WTC11 (cell line): ENCODE measurements around the gene PHKB. TPM values are rescaled to one million over a fixed set of nuclear protein-coding genes. Genes with fewer than 3 reads are reported as not detected.
A peak's percentile ranks its signal among the peaks of the same experiment; 100 is the strongest.

ENCODE experiments used
- ATAC-seq: fragments of 200-7000 bp; cut with Tn5 transposase; 2 replicates; pipeline ENCODE4 v1.10.0; 2021; ENCODE audit warnings: mild to moderate bottlenecking, moderate library complexity
- CTCF ChIA-PET: fragments of 300-600 bp; sonication (Branson Sonifier 250); formaldehyde crosslinking; loops from one replicate; lab custom pipeline; 2021; ENCODE audit warnings: antibody characterized with exemption; lab: Charles Lee
- POLR2A ChIA-PET: fragments of 350-600 bp; sonication (Branson Sonifier 250); formaldehyde crosslinking; loops from one replicate; lab custom pipeline; 2021; ENCODE audit warnings: antibody characterized with exemption; lab: Charles Lee
- DNase-seq: peaks from one replicate; pipeline ENCODE4 v3.0.0; 2021; ENCODE audit warnings: low spot score
- H3K27ac Mint-ChIP-seq: 2 replicates; pipeline ENCODE4 v1.8.0; 2021; ENCODE audit warnings: mixed read lengths
- H3K27me3 Mint-ChIP-seq: 2 replicates; pipeline ENCODE4 v1.8.0; 2021; ENCODE audit warnings: low read depth, mild to moderate bottlenecking, moderate library complexity, mixed read lengths
- H3K36me3 Mint-ChIP-seq: 2 replicates; pipeline ENCODE4 v1.8.0; 2021; ENCODE audit warnings: mixed read lengths
- H3K4me1 Mint-ChIP-seq: 2 replicates; pipeline ENCODE4 v1.8.0; 2022; ENCODE audit warnings: mixed read lengths
- H3K4me3 Mint-ChIP-seq: 2 replicates; pipeline ENCODE4 v1.8.0; 2021; ENCODE audit warnings: mild to moderate bottlenecking, moderate library complexity, mixed read lengths
- H3K9me3 Mint-ChIP-seq: 2 replicates; pipeline ENCODE4 v1.8.0; 2021; ENCODE audit warnings: mixed read lengths
- ATF1 ChIP-seq: sonication (generic); formaldehyde crosslinking; IDR thresholded peaks from 2 replicates; pipeline ENCODE4 v1.8.1; 2023; ENCODE audit warnings: mild to moderate bottlenecking, moderate library complexity, missing genetic modification reagents
- ATF6 ChIP-seq: sonication (generic); formaldehyde crosslinking; IDR thresholded peaks from 2 replicates; pipeline ENCODE4 v1.8.1; 2023; ENCODE audit warnings: mild to moderate bottlenecking, missing genetic modification reagents
- E2F5 ChIP-seq: sonication (generic); formaldehyde crosslinking; IDR thresholded peaks from 2 replicates; pipeline ENCODE4 v1.8.1; 2022; ENCODE audit warnings: mild to moderate bottlenecking, moderate library complexity, missing genetic modification reagents
- ELF4 ChIP-seq: sonication (generic); formaldehyde crosslinking; IDR thresholded peaks from 2 replicates; pipeline ENCODE4 v1.8.1; 2022; ENCODE audit warnings: low read depth, mild to moderate bottlenecking, moderate library complexity, missing genetic modification reagents
- ETV6 ChIP-seq: sonication (generic); formaldehyde crosslinking; IDR thresholded peaks from 2 replicates; pipeline ENCODE4 v1.8.1; 2022; ENCODE audit warnings: mild to moderate bottlenecking, missing genetic modification reagents
- GABPB1 ChIP-seq: sonication (generic); formaldehyde crosslinking; IDR thresholded peaks from 2 replicates; pipeline ENCODE4 v1.8.1; 2023; ENCODE audit warnings: mild to moderate bottlenecking, missing genetic modification reagents
- IRF1 ChIP-seq: sonication (generic); formaldehyde crosslinking; IDR thresholded peaks from 2 replicates; pipeline ENCODE4 v1.8.0; 2023; ENCODE audit warnings: missing genetic modification reagents
- NFE2L1 ChIP-seq: sonication (generic); formaldehyde crosslinking; IDR thresholded peaks from 2 replicates; pipeline ENCODE4 v1.8.1; 2023; ENCODE audit warnings: missing genetic modification reagents
- OVOL2 ChIP-seq: fragments of 250-450 bp; sonication (Bioruptor Pico); IDR thresholded peaks from 2 replicates; pipeline ENCODE4 v1.9.0; 2021; ENCODE audit warnings: mild to moderate bottlenecking, borderline replicate concordance
- SOX15 ChIP-seq: fragments of 250-450 bp; sonication (Bioruptor Pico); IDR thresholded peaks from 2 replicates; pipeline ENCODE4 v1.9.0; 2021; ENCODE audit warnings: mild to moderate bottlenecking
- USF1 ChIP-seq: sonication (generic); formaldehyde crosslinking; IDR thresholded peaks from 2 replicates; pipeline ENCODE4 v1.8.0; 2022; ENCODE audit warnings: mild to moderate bottlenecking, missing genetic modification reagents
- ZNF396 ChIP-seq: fragments of 250-450 bp; sonication (Bioruptor Pico); IDR thresholded peaks from 2 replicates; pipeline ENCODE4 v1.8.0; 2021; ENCODE audit warnings: mild to moderate bottlenecking, moderate library complexity, borderline replicate concordance
- ZNF423 ChIP-seq: fragments of 250-450 bp; sonication (Bioruptor Pico); IDR thresholded peaks from 2 replicates; pipeline ENCODE4 v2.1.2; 2022; ENCODE audit warnings: mild to moderate bottlenecking, moderate library complexity
- total RNA-seq: library from RNA; stranded (reverse); gene quantifications from 3 replicates; pipeline ENCODE4 v1.2.3, GENCODE V29; 2021
- TF ChIP-seq, protein P1 (sequence below): fragments of 250-450 bp; sonication (Bioruptor Pico); conservative IDR thresholded peaks from 2 replicates; pipeline ENCODE4 v1.9.0; 2021; ENCODE audit warnings: mild to moderate bottlenecking
- TF ChIP-seq, protein P2 (sequence below): fragments of 250-450 bp; sonication (Bioruptor Pico); IDR thresholded peaks from 2 replicates; pipeline ENCODE4 v1.9.0; 2021; ENCODE audit warnings: mild to moderate bottlenecking, borderline replicate concordance

Gene PHKB
- total RNA-seq, 1 experiment from 2014 or later: 43.9 TPM

DNA sequence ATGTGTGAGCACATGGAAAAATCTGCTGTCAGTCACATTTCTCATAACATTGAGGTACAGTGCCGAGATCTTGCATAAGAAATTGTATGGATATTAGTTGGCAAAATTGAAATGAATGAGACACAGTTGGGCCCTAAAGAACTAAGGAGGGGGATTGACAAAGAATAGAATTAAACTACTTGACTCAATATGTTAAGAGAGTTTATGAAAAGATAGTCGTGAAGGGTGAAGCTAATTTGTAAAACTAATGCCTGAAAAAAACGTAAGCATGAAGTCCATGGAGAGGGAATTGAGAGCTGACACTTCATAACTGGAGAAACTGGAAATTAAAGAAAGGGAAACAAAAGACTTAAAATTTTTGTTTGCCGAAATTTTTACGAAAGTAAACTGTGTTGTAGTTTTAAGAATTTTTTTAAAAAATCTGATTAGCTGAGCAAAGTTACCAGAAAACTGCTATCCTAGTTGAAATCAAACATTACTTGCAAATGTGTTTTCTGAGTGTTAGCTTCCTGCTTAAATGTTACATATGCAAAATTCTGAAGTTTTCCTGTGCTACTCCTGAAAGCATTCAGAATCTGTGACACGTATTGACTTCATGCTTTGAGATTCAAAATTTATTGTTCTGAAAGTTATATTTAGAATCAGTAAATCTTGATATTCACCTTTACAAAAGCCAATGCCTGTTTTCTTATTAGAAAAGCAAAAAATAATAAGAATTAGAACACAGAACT lies 239.9 kb downstream of the PHKB start:
- peaks cover 40% of the 10 kb centered on the region for H3K4me1 Mint-ChIP-seq
- POLR2A ChIA-PET: interaction anchor here (0.6 kb wide), 1 partner anchor 301 kb away, joined by 3 read pairs; no protein-coding TSS in a partner anchor
- DNase-seq (no peak), ATAC-seq (no peak)
- H3K9me3 Mint-ChIP-seq: peaks cover 3% of the 10 kb centered on the region; the same call in 1 of the 2 replicates
- H3K36me3 Mint-ChIP-seq: peaks cover 20% of the 10 kb centered on the region
- CTCF ChIA-PET: interaction anchor here (0.6 to 1.5 kb wide), 4 partner anchors 77 to 557 kb away, joined by 3 to 4 read pairs (median 4); partner anchors contain the start of gene NETO2
- peak overlapping the region; percentile 83 for H3K27ac Mint-ChIP-seq
- peak overlapping the region; percentile 11 for H3K4me3 Mint-ChIP-seq
- H3K27me3 Mint-ChIP-seq: no peaks in the 10 kb centered on the region
- TF ChIP-seq ELF4 (CRISPR knock-in tag) (no peak), ATF1 (no peak), ZNF423 (CRISPR knock-in tag) (no peak), ZNF396 (CRISPR knock-in tag) (no peak), OVOL2 (no peak), E2F5 (CRISPR knock-in tag) (no peak), NFE2L1 (CRISPR knock-in tag) (no peak), IRF1 (CRISPR knock-in tag) (no peak), ATF6 (no peak), ETV6 (no peak), USF1 (no peak), GABPB1 (no peak), SOX15 (CRISPR knock-in tag) (no peak)
- TF ChIP-seq, protein P1, sequence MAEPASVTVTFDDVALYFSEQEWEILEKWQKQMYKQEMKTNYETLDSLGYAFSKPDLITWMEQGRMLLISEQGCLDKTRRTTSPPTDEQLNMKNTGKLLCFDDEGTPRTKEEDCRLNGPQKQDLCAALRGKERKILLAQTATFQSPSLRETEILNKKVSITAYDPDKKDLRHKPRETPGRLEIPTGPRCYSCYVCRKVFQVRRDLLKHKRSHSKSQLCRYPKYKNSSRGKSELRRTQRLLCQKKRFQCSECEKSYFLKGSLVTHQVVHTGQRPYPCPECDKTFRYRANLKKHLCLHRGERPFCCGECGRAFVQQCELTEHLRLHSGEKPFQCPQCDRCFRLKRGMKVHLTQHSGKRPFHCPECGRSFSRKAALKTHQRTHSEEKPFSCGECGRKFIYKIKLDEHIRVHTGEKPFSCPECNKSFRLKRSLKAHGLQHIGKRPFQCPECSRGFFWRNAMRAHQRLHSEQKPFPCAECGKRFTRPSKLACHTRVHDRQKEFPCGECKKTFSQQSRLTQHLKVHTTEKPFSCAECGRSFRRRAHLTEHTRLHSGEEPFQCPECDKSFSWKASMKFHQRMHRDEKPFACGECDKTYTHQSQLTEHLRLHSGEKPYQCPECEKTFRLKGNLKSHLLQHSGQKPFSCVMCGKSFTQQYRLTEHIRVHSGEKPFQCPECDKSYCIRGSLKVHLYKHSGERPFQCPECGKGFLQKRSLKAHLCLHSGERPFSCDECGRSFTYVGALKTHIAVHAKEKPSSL: no peak
- TF ChIP-seq, protein P2, sequence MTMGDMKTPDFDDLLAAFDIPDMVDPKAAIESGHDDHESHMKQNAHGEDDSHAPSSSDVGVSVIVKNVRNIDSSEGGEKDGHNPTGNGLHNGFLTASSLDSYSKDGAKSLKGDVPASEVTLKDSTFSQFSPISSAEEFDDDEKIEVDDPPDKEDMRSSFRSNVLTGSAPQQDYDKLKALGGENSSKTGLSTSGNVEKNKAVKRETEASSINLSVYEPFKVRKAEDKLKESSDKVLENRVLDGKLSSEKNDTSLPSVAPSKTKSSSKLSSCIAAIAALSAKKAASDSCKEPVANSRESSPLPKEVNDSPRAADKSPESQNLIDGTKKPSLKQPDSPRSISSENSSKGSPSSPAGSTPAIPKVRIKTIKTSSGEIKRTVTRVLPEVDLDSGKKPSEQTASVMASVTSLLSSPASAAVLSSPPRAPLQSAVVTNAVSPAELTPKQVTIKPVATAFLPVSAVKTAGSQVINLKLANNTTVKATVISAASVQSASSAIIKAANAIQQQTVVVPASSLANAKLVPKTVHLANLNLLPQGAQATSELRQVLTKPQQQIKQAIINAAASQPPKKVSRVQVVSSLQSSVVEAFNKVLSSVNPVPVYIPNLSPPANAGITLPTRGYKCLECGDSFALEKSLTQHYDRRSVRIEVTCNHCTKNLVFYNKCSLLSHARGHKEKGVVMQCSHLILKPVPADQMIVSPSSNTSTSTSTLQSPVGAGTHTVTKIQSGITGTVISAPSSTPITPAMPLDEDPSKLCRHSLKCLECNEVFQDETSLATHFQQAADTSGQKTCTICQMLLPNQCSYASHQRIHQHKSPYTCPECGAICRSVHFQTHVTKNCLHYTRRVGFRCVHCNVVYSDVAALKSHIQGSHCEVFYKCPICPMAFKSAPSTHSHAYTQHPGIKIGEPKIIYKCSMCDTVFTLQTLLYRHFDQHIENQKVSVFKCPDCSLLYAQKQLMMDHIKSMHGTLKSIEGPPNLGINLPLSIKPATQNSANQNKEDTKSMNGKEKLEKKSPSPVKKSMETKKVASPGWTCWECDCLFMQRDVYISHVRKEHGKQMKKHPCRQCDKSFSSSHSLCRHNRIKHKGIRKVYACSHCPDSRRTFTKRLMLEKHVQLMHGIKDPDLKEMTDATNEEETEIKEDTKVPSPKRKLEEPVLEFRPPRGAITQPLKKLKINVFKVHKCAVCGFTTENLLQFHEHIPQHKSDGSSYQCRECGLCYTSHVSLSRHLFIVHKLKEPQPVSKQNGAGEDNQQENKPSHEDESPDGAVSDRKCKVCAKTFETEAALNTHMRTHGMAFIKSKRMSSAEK (CRISPR knock-in tag): no peak
